NCI-H82 (cell line): ENCODE data around the gene WSB2.
A peak's percentile ranks its signal among the peaks of the same experiment; 100 is the strongest.
"Not testable (repeated sequence)": the region's sequence is repeated elsewhere in the genome, so short reads cannot be mapped to it uniquely, and the experiment has no call there.

Experiments
- DNase-seq: peaks from one replicate; lab custom pipeline; 2025; lab: John Stamatoyannopoulos, UW

WSB2 gene

DNA sequence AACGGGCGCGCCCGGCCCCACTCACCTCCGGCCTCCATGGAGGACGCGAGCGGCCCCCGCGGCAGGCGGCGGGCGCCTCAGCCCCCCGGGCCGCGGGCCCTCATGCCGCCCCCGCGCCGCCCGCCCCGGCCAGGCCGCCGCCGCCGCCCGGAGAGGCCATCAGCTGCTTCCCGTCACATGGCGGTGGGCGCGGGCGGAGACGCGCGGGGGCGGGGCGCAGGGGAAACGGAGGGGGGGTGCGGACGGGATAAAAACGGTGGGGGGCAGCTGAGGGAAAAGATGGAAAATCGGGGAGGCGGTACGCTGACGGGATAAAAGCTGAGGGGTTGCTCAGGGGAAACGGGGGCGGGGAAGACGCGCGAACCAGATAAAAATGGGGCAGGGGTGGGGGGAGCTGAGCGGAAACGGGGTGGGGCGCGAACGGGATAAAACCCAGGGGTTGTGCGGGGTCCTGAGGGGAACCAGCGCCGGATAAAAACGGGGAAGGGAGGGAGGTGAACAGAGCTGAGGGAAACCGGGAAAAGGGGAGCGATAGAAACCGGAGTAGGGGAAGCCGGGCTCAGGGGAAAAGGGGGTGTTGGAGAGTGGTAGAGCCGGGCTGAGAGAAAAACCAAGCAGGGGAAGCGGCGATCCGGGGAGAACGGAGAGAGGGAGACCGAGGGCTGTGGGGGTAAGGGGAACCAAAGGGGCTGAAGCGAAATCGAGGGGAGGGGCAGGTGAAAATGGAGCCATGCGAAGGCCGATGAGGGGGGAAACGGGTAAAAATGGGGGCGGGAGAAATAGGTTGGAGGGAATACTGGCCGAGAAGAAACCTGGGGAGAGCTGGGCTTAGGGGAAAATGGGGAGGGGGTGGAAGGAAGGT lies at the start of gene WSB2:
TSS of gene WSB2 (minus strand) at position 169 of the 862 bp plus-strand sequence. CDS start at position 38, 131 bp downstream.
- DNase-seq: peak; percentile 50

DNA sequence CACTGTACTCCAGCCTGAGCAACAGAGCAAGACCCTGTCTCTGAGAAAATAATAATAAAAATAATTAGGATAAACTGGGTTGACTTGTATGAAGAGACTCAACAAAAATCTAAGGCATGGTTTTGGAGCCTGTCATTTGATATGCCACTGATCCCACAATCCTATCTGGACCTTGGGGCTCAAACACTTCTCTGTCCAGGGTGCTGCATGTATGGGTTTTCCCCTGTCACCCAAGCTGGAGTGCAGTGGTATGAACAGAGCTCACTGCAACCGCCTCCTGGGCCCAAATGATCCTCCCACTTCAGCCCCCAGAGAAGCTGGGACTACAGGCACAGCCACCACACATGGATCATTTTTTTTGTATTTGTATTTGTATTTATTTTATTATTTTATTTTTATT lies 48.1 kb upstream of the WSB2 start:
- no peak for DNase-seq

DNA sequence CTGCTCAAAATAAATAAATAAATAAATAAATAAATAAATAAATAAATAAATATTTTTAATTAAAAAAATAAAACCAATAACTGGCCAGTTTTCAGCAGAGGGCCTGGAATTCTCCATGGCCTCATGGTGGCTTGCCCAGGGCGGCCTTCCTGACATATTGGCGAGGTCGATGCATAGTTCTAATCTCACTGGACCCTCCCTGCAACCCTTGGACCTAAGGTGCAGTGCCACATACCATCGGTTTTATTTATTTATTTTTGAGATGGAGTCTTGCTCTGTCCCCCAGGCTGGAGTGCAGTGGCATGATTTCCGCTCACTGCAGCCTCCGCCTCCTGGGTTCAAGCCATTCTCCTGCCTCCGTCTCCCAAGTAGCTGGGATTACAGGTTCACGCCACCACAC lies 46.7 kb upstream of the WSB2 start:
- no peak for DNase-seq

DNA sequence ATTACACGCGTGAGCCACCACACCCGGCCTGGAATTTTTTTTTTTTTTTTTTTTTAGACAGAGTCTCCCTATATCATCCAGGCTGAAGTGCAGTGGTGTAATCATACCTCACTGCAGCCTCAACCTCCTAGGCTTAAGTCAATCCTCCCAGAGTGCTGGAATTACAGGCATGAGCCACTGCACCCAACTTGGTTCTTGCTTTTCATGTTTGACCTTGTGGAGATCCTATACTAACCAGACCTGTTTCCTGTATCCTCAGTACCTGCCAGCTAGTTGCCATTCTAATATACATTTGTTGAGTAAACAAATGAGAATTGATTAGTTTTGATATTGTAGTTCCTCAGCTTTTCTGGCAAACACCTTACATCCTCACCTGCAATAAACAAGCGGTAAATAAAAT lies 46.0 kb upstream of the WSB2 start:
- DNase-seq: peak; percentile 64

DNA sequence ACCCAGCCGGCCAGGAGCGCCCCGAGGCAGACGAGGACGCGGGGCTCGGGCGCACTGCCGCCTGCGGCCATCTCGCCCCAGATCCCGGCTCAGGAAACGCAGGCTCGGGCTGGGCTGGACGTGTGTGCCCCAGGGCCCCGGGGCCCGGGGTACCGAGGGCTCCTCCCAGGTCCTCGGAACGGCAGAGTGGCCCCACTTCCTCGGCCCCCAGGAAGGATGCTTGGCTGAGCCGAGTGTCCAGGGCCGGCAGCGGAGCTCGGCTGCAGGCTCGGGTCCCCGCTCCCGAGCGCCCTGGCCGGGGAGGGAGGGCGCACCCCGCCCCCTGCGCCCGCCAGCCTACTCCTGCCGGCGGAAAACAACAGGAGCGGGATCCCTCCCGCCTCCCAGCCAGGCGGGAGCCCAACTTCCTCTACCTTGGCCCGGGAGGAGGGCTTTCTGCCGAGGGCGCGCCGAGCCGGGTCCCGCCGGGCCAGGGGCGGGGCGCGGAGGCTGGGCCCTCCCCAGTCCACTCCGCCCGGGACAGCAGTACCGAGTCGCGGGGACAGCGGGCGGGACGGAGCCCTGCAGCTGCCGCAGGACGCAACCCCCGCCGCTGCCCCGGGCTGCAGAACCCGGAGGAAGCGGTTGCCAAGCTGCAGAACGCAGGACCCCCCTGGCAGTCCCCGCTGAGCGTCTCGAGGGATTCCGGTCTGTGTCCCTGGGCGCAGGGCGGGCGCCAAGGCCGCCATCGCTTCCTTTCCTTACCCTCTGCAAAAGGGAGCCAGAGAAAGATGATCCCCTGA lies 42.8 kb upstream of the WSB2 start, which contains the start of gene VSIG10:
TSS of gene VSIG10 (minus strand) at position 411 of the 782 bp plus-strand sequence. CDS start at position 71, 340 bp downstream.
- DNase-seq: peak; percentile 87

- DNase-seq: peak; percentile 63
These were observed 42.2 kb upstream of the WSB2 start for GRCh38 chr12:118103201-118103600.

DNA sequence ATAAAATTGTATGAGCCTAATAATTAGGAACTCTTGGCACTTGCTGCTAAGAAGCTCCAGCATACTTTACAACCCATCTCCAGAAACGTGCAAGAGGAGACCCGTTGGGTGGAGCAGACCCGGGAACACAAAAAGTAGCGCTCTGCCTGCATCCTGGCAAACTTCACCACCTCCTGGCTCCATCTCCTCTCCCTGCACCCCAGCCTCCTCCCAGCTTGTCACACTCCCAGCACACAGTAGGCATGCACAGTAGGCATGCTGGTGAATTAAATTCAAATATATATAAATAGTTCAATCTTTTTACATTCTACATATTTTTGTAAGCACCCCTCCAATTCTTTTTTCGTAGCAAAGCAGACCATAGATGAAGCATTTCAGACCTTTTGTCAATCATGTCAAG lies 41.6 kb upstream of the WSB2 start:
- no peak for DNase-seq

DNA sequence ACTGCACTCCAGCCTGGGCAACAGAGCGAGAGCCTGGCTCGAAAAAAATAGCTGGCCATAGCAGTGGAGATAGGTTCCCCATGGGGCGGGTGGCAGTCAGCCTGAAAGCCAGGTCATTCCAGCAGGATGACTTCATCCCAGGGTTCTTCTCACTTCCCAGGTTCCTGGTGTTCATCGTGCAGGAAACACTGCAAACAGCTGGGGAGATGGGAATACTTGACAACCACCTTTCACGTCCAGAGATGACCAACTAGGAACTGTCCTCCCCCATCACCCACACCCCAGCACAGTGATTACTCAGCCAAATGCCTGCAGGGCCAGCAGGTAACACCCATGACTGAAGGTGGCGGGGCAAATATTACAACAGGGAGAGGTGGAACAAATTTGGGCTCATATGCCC lies 41.1 kb upstream of the WSB2 start:
- DNase-seq: no peak

- DNase-seq: no peak
These were observed 40.1 kb upstream of the WSB2 start for GRCh38 chr12:118101051-118101450.

DNA sequence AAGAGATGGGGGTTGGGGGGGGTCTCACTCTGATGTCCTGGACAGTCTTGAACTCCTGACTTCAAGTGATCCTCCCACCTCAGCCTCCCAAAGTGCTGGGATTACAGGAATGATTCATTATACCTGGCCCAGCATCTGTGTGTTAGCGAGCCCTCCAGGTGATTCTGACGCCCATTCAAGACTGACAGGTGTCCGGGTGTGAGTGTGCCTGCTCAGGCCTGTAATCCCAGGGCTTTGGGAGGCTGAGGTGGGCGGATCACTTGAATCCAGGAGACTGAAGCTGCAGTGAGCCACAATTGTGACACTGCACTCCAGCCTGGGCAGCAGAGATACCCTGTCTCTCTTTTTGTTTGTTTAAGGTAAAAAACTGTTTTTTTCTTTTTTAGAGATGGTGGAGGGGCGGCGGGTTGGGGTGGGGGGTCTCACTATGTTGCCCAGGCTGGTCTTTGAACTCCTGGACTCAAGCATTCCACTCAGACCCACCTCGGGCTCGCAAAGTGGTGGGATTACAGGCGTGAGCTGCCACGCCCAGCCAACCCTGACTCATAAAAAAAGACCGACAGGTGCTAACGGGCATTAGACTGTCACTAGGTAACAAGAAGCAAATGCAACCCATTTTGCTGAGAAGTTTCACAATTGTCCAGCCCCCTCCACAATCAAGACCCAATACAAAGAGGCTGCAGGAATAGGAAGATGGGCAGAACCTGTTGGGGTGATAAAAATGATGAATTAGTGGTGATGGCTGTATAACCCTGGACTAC lies 38.1 kb upstream of the WSB2 start:
- DNase-seq: peak; percentile 52

- DNase-seq: no peak
These were observed 37.4 kb upstream of the WSB2 start for GRCh38 chr12:118098401-118098800.

DNA sequence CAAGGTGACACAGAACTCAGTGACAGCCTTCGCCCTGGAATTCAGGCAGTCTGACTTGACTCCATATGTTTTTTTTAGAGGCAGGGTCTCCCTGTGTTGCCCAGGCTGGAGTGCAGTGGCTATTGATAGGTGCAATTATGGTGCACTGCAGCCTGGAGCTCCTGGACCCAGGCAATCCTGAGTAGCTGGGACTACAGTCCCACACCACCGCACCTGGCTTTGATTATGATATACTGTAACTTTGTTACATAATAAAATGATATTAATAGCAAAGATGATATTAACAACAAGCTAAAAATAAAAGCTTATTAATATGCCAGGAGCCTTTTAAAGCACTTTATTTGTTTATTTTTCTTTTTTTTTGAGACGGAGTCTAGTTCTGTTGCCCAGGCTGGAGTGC lies 33.1 kb upstream of the WSB2 start:
- no peak for DNase-seq

DNA sequence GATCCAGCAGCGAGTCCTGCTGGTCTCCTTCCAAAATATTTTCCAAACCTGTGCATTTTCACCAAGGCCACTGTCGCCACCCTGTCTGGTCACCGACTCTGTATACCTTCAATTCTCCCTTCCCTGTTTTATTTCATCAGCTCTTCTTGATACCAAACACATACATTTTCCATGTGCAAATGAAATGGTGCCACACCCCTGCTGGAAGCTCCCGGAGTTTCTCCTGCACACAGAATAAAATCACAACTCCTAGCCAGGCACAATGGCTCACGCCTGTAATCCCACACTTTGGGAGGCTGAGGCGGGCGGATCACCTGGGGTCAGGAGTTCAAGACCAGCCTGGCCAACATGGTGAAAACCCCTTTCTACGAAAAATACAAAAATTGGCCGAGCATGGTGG lies 28.8 kb upstream of the WSB2 start:
- no peak for DNase-seq

DNA sequence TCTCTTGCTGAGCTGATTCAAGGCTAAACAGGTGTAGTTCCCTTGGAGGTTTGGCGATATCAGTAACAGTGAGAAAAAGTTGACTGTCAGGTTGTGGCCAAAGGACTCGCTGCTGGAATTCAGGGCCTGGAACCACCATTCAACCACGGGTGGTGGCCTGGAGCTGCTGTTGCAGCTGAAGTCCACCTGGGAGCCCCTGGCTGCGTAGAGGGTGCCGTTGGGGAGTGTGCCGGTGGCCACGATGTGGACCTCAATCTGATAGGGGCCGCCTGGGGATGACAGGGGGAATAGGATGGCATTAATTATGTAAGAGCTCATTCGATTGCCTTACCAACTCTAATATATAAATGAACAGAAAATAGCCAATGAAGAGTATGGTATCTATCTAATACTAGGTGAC lies 21.2 kb upstream of the WSB2 start:
- DNase-seq: no peak

- DNase-seq: not testable (repeated sequence)
These were observed 20.5 kb upstream of the WSB2 start for GRCh38 chr12:118081521-118081920.

GRCh38 chr12:118073768-118074167 lies 12.8 kb upstream of the WSB2 start:
- no peak for DNase-seq

DNA sequence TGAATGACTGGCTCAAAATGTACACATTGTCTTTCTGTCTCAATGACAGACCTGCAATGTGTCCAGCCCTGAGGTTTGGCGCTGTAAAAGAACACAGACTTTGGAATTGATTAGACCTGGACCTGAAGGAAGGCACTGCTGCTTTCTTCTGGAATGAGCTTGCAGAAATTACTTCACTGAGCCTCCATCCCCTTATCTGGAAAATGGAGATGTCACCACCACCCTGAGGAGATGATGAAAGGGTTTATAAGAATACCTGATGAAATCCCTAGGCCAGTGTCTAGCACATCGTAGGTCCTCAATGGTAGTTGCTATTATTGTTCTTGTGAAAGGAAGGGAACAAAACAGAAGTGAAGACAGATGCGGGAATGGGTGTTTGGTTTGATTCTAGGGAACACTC lies 9.7 kb upstream of the WSB2 start:
- no peak for DNase-seq

- DNase-seq: no peak
These were observed 7.5 kb upstream of the WSB2 start for GRCh38 chr12:118068445-118068844.

- no peak for DNase-seq
These were observed 4.4 kb upstream of the WSB2 start for GRCh38 chr12:118065380-118065779.

DNA sequence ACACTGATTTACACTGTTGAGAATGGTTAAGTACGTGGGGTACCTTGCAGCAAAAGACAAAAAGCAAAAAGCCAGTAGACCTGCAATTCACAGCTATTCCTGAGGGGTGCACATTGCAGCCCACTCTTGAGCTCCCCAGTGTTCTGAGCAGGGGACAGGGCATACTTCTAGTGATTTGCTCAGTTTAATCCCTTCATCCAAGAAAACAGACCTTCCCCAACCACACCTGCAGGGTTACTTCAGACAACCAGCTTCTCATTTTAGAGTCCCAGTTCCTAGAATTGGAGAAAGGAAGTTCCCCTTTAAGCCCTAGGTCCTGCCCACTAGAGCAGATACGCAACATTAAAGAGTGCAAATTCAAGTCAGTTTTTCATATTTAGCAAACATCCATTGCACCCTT lies 3.6 kb upstream of the WSB2 start:
- DNase-seq: peak; percentile 40

- DNase-seq: no peak
These were observed 2.8 kb upstream of the WSB2 start for GRCh38 chr12:118063576-118064391.
